Esophagus muscularis mucosa (tissue), 3 donors: ENCODE measurements around the gene SLC39A6.

ENCODE experiments used
- CTCF ChIP-seq, 3 experiments: fragments of 200-600 bp in 2 of 3; fragments of 450-650 bp in 1 of 3; sonication (generic) in 2 of 3; IDR thresholded peaks; one replicate each; pipeline ENCODE4 v1.5.1; 2017 to 2019; ENCODE audit warnings: antibody characterized with exemption in 3 of 3, mild to moderate bottlenecking in 2 of 3, moderate library complexity in 1 of 3
- POLR2A ChIP-seq: fragments of 450-650 bp; IDR thresholded peaks from one replicate; pipeline ENCODE4 v1.6.1; 2017; ENCODE audit warnings: antibody characterized with exemption, moderate library complexity, mild to moderate bottlenecking, low read depth
- POLR2AphosphoS5 ChIP-seq, 2 donors: sonication (generic); formaldehyde crosslinking; IDR thresholded peaks; one replicate each; pipeline ENCODE4 v1.6.1; 2017; ENCODE audit warnings: antibody characterized with exemption in 2 of 2

GRCh38 chr18:36175481-36175880, 46.3 kb upstream of the SLC39A6 start:
- TF ChIP-seq CTCF (IDR thresholded peaks at IDR 0.05) (no peak), POLR2AphosphoS5 (IDR thresholded peaks at IDR 0.05) (no peak), POLR2A (no peak)
